WTC11 (cell line): Measurements from ENCODE around the gene FBXL2.

Experiments
- E2F1 ChIP-seq: sonication (generic); formaldehyde crosslinking; IDR thresholded peaks from 2 replicates; pipeline ENCODE4 v1.8.0; 2022; ENCODE audit warnings: mild to moderate bottlenecking, missing genetic modification reagents
- MLX ChIP-seq: sonication (generic); formaldehyde crosslinking; IDR thresholded peaks from 2 replicates; pipeline ENCODE4 v1.8.1; 2023; ENCODE audit warnings: mild to moderate bottlenecking, missing genetic modification reagents, moderate library complexity
- NFE2L1 ChIP-seq: sonication (generic); formaldehyde crosslinking; IDR thresholded peaks from 2 replicates; pipeline ENCODE4 v1.8.1; 2023; ENCODE audit warnings: missing genetic modification reagents
- TEAD4 ChIP-seq: sonication (generic); formaldehyde crosslinking; IDR thresholded peaks from 2 replicates; pipeline ENCODE4 v1.8.0; 2022; ENCODE audit warnings: mild to moderate bottlenecking, missing genetic modification reagents
- ZBTB21 ChIP-seq: sonication (generic); formaldehyde crosslinking; IDR thresholded peaks from 2 replicates; pipeline ENCODE4 v1.8.1; 2023; ENCODE audit warnings: mild to moderate bottlenecking, missing genetic modification reagents, borderline replicate concordance
- ZNF281 ChIP-seq: sonication (generic); formaldehyde crosslinking; IDR thresholded peaks from 2 replicates; pipeline ENCODE4 v1.8.0; 2023; ENCODE audit warnings: mild to moderate bottlenecking, missing genetic modification reagents
- ZNF396 ChIP-seq: fragments of 250-450 bp; sonication (Bioruptor Pico); IDR thresholded peaks from 2 replicates; pipeline ENCODE4 v1.8.0; 2021; ENCODE audit warnings: mild to moderate bottlenecking, moderate library complexity, borderline replicate concordance
- TF ChIP-seq, protein P1 (sequence below): fragments of 200-600 bp; IDR thresholded peaks from 2 replicates; pipeline ENCODE4 v1.8.0; 2022; ENCODE audit warnings: antibody characterized with exemption
- TF ChIP-seq, protein P2 (sequence below): sonication (generic); formaldehyde crosslinking; conservative IDR thresholded peaks from 2 replicates; pipeline ENCODE4 v1.8.1; 2022; ENCODE audit warnings: mild to moderate bottlenecking, missing genetic modification reagents
- TF ChIP-seq, protein P3 (sequence below): sonication (generic); formaldehyde crosslinking; IDR thresholded peaks from 2 replicates; pipeline ENCODE4 v1.8.1; 2023; ENCODE audit warnings: mild to moderate bottlenecking, moderate library complexity, missing genetic modification reagents

GRCh38 chr3:33402936-33403335, 125.7 kb downstream of the FBXL2 start:
- TF ChIP-seq, protein P1, sequence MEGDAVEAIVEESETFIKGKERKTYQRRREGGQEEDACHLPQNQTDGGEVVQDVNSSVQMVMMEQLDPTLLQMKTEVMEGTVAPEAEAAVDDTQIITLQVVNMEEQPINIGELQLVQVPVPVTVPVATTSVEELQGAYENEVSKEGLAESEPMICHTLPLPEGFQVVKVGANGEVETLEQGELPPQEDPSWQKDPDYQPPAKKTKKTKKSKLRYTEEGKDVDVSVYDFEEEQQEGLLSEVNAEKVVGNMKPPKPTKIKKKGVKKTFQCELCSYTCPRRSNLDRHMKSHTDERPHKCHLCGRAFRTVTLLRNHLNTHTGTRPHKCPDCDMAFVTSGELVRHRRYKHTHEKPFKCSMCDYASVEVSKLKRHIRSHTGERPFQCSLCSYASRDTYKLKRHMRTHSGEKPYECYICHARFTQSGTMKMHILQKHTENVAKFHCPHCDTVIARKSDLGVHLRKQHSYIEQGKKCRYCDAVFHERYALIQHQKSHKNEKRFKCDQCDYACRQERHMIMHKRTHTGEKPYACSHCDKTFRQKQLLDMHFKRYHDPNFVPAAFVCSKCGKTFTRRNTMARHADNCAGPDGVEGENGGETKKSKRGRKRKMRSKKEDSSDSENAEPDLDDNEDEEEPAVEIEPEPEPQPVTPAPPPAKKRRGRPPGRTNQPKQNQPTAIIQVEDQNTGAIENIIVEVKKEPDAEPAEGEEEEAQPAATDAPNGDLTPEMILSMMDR, result no peak
- no peak for TF ChIP-seq ZBTB21 (CRISPR knock-in tag)
- TF ChIP-seq ZNF396 (CRISPR knock-in tag), result no peak
- no peak for TF ChIP-seq TEAD4 (CRISPR knock-in tag)
- TF ChIP-seq, protein P2, sequence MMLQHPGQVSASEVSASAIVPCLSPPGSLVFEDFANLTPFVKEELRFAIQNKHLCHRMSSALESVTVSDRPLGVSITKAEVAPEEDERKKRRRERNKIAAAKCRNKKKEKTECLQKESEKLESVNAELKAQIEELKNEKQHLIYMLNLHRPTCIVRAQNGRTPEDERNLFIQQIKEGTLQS (CRISPR knock-in tag), result no peak
- no peak for TF ChIP-seq NFE2L1 (CRISPR knock-in tag)
- no peak for TF ChIP-seq E2F1 (CRISPR knock-in tag)
- no peak for TF ChIP-seq ZNF281 (CRISPR knock-in tag)
- TF ChIP-seq MLX (CRISPR knock-in tag), result no peak
- TF ChIP-seq, protein P3, sequence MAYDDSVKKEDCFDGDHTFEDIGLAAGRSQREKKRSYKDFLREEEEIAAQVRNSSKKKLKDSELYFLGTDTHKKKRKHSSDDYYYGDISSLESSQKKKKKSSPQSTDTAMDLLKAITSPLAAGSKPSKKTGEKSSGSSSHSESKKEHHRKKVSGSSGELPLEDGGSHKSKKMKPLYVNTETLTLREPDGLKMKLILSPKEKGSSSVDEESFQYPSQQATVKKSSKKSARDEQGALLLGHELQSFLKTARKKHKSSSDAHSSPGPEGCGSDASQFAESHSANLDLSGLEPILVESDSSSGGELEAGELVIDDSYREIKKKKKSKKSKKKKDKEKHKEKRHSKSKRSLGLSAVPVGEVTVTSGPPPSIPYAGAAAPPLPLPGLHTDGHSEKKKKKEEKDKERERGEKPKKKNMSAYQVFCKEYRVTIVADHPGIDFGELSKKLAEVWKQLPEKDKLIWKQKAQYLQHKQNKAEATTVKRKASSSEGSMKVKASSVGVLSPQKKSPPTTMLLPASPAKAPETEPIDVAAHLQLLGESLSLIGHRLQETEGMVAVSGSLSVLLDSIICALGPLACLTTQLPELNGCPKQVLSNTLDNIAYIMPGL (CRISPR knock-in tag), result no peak
